Testis (tissue), 2 donors: ENCODE measurements around the gene ESR1.

Source experiments
- POLR2A ChIP-seq: fragments of 450-650 bp; IDR thresholded peaks from one replicate; pipeline ENCODE4 v1.6.1; 2017; ENCODE audit warnings: antibody characterized with exemption, mild to moderate bottlenecking, moderate library complexity
- TF ChIP-seq, protein P1 (sequence below), 3 experiments: fragments of 450-650 bp in 2 of 3; fragments of 200-600 bp in 1 of 3; sonication (generic) in 1 of 3; IDR thresholded peaks; one replicate each; pipeline ENCODE4 v1.5.1; 2016 to 2019; ENCODE audit warnings: antibody characterized with exemption in 3 of 3, mild to moderate bottlenecking in 2 of 3, moderate library complexity in 1 of 3

DNA sequence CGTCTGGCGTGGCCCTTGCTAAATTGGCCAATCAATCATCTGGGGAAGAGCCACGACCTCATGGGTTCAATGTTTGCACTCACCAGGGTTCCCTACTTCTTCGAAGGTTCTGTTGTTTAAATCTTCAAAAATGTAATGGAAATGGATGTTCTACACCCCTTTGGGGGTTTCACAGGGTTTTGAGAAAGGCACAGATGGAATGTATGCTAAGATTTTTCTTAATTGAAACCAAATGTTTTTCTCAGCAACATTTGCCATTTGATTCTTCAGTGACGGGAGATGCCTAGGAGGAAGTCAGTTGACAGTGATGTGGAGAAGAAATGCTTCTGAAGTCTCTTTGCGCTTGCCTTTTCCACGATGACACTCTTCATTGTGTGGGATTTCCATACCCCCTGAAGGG, 312.3 kb downstream of the ESR1 start:
- TF ChIP-seq, protein P1, sequence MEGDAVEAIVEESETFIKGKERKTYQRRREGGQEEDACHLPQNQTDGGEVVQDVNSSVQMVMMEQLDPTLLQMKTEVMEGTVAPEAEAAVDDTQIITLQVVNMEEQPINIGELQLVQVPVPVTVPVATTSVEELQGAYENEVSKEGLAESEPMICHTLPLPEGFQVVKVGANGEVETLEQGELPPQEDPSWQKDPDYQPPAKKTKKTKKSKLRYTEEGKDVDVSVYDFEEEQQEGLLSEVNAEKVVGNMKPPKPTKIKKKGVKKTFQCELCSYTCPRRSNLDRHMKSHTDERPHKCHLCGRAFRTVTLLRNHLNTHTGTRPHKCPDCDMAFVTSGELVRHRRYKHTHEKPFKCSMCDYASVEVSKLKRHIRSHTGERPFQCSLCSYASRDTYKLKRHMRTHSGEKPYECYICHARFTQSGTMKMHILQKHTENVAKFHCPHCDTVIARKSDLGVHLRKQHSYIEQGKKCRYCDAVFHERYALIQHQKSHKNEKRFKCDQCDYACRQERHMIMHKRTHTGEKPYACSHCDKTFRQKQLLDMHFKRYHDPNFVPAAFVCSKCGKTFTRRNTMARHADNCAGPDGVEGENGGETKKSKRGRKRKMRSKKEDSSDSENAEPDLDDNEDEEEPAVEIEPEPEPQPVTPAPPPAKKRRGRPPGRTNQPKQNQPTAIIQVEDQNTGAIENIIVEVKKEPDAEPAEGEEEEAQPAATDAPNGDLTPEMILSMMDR (IDR thresholded peaks at IDR 0.05), result no peak
- no peak for TF ChIP-seq POLR2A
